ENCODE measurements around the gene BRI3. TPM values are rescaled to one million over a fixed set of nuclear protein-coding genes. Genes with fewer than 3 reads are reported as not detected.

The BRI3 gene
- total and polyA plus RNA-seq, 10 of the 15 experiments (the other 5 are each of a cell fraction or from before 2014, with no cell fraction given) = 4.5 to 56.3 (median 21.5) TPM

GRCh38 chr7:98251601-98252424 lies 29.7 kb upstream of the BRI3 start, which contains the start of gene TECPR1 (continued):
- TF ChIP-seq GATAD2B (conservative IDR thresholded peaks at IDR 0.05; ENCODE audit: low read depth) (peak; percentile 69; the same call in 1 of the 2 replicates), HDGF (IDR thresholded peaks at IDR 0.05) (no peak), SMC3 (IDR thresholded peaks at IDR 0.05; ENCODE audit: borderline replicate concordance, low read length) (no peak), EZH2 (IDR thresholded peaks at IDR 0.05; ENCODE audit: borderline replicate concordance, control insufficient read depth, low read depth, low read length) (no peak), FOXM1 (IDR thresholded peaks at IDR 0.05; ENCODE audit: low read depth, low read length) (no peak), ZBED1 (IDR thresholded peaks at IDR 0.05; ENCODE audit: borderline replicate concordance) (no peak)

GRCh38 chr7:98252425-98253054 lies 28.9 kb upstream of the BRI3 start:
- in situ Hi-C loops (cut with MboI) (no loop called here), intact Hi-C loops (cut with micrococcal nuclease; ENCODE audit: unreplicated experiment) (no loop called here)
- Histone ChIP-seq H4K20me1 (ENCODE audit: control insufficient read depth, insufficient read depth) (no peaks in the 10 kb centered on the region), H3K9ac (ENCODE audit: control insufficient read depth, insufficient read depth, low read length) (peak overlapping the region; percentile 63), H3K27ac (ENCODE audit: control insufficient read depth, insufficient read depth) (peak overlapping the region; percentile 9; the same call in 1 of the 2 replicates), H3K36me3 (ENCODE audit: control insufficient read depth in 2 of 2, insufficient read depth in 2 of 2, low read length in 1 of 2) (no peaks in the 10 kb centered on the region), H3K4me3 (peak overlapping the region; percentile 83), H2AFZ (ENCODE audit: control insufficient read depth, low read depth, low read length) (peak overlapping the region; percentile 95), H3K4me1 (ENCODE audit: control insufficient read depth, insufficient read depth, low read length) (peaks cover 10% of the 10 kb centered on the region), H3K27me3 (replicated peaks in 1 of 2; ENCODE audit: control insufficient read depth in 2 of 2, insufficient read depth in 2 of 2, low read length in 1 of 2) (no peaks in the 10 kb centered on the region), H3K9me3 (replicated peaks; ENCODE audit: control insufficient read depth, insufficient read depth, low read length) (no peaks in the 10 kb centered on the region), H3K4me2 (ENCODE audit: control insufficient read depth, insufficient read depth) (peak overlapping the region; percentile 51), H3K79me2 (ENCODE audit: control insufficient read depth, insufficient read depth, low read length) (peaks cover 10% of the 10 kb centered on the region)
- ChIA-PET RAD21 (ENCODE audit: unreplicated experiment) (interaction anchor here (3.7 kb wide), 1 partner anchor 149 kb away, joined by 19 read pairs; the partner anchor contains the start of gene BAIAP2L1), POLR2A (interaction anchor here (1.3 kb wide), 1 partner anchor 26 kb away, joined by 3 read pairs; no protein-coding TSS in a partner anchor), CTCF (interaction anchor here (0.7 to 1.7 kb wide), 5 partner anchors 13 to 228 kb away, joined by 3 to 4 read pairs (median 3); no protein-coding TSS in a partner anchor), SMC1A (ENCODE audit: uncharacterized antibody, unreplicated experiment) (interaction anchor here (2.4 kb wide), 1 partner anchor 149 kb away, joined by 8 read pairs; the partner anchor contains the start of gene BAIAP2L1)
- 23% methylated on average over 31 of the region's 32 CpGs for WGBS (ENCODE audit: insufficient coverage, insufficient replicate concordance, low lambda C conversion rate, missing lambda C conversion rate)
- BruUV-seq (replicated peaks) = TSS peak; percentile 78
- no peak for DNase-seq (ENCODE audit: low read depth, low spot score)
- no peak for FAIRE-seq
- TF ChIP-seq POLR2A (IDR thresholded peaks at IDR 0.05; ENCODE audit: low read depth, low read length) = no peak
- TF ChIP-seq HCFC1 (IDR thresholded peaks at IDR 0.05; ENCODE audit: low read length) = no peak
- peak; percentile 71; the same call in 1 of the 2 replicates for TF ChIP-seq MLLT1 (IDR thresholded peaks at IDR 0.05)
- TF ChIP-seq NKRF (conservative IDR thresholded peaks at IDR 0.05) = peak; percentile 63; the same call in 1 of the 2 replicates
- 0 out of 6 replicates have a peak, but pooled peaks of 1 of the 3 experiments have one; percentile 1 for TF ChIP-seq CTCF (IDR thresholded peaks at IDR 0.05 in 2 of 3, conservative IDR thresholded peaks at IDR 0.05 in 1 of 3; ENCODE audit: control insufficient read depth in 2 of 3, extremely low read depth in 1 of 3, insufficient read depth in 1 of 3, low read depth in 3 of 3, low read length in 3 of 3)
- TF ChIP-seq DPF2 (IDR thresholded peaks at IDR 0.05) = 0 out of 2 replicates have a peak, but pooled peaks have one; percentile 38
- TF ChIP-seq RB1 (IDR thresholded peaks at IDR 0.05; ENCODE audit: borderline replicate concordance) = 0 out of 2 replicates have a peak, but pooled peaks have one; percentile 5
- TF ChIP-seq IKZF1 (conservative IDR thresholded peaks at IDR 0.05) = peak; percentile 46; the same call in 1 of the 2 replicates
- TF ChIP-seq HDGF (IDR thresholded peaks at IDR 0.05) = peak; percentile 13; the same call in 1 of the 2 replicates
- TF ChIP-seq SREBF2 (IDR thresholded peaks at IDR 0.05; ENCODE audit: low read length) = no peak
- peak; percentile 44 for ATAC-seq

All from GM12878 (cell line).